ENCODE data around the gene C16orf96.

The C16orf96 gene

DNA sequence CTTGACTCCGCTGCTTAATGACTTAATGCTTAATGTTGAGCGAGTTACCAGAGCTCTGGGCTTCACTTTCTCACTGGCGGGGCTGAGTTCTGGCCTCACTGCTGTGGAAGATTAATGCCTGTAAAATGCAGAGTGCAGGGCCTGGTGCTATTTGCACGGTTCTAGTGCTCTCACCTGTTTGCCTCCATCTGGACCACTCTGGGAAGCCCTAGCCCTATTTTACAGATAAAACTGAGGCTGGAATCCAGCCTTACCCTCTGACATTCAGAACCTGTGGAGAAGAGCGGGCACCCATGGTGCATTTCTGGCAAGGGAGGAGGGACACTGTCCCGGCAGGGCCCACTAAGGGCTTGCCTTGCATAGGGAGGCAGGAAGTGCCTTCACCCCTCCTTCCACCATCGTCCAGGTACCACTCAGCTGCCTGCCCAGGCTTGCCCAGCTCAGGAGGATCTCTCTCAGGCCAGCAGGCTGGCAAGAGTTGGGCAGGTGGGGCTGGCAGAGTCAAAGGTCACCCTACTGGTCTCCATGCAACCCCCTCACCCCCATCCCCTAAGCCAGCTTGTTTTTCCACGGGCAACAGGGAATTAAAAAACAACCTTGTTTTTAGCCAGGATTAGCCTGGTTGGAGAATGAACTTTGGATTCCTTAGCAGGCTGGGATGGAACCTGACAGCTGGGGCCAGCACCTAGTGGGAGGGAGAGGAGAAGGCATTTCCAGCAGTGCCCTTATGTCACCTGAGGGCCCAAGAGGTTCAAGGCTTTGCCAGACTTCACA, 62.7 kb downstream of the C16orf96 start:
- no peak for DNase-seq (ENCODE audit: low spot score)

DNA sequence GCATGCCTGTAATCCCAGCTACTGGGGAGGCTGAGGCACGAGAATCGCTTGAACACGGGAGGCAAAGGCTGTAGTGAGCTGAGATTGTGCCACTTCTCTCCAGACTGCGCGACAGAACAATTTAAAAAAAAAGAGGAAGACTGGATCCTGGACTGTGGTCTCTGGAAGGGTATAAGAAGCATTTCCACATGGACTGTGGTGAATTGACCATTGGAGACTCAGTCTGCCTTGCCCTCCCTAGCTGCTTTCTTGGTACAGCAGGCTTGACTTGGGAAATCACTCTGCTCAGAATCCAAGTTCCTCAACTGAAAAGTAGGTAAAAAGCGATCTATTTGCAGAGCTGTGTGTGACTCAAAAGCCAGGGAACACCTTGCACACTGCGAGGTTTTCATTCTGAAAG, 67.5 kb downstream of the C16orf96 start:
- DNase-seq (ENCODE audit: low spot score): no peak

- peak; percentile 98 for DNase-seq (ENCODE audit: low spot score)
Measured at GRCh38 chr16:4624015-4624826, 68.1 kb downstream of the C16orf96 start, which contains the start of gene MGRN1. Gene MGRN1, plus strand, starts transcription at chr16:4624826. Its CDS starts 135 bp downstream, at chr16:4624961.

- peak; percentile 71 for DNase-seq (ENCODE audit: low spot score)
Measured at GRCh38 chr16:4624827-4625559, 68.9 kb downstream of the C16orf96 start.

DNA sequence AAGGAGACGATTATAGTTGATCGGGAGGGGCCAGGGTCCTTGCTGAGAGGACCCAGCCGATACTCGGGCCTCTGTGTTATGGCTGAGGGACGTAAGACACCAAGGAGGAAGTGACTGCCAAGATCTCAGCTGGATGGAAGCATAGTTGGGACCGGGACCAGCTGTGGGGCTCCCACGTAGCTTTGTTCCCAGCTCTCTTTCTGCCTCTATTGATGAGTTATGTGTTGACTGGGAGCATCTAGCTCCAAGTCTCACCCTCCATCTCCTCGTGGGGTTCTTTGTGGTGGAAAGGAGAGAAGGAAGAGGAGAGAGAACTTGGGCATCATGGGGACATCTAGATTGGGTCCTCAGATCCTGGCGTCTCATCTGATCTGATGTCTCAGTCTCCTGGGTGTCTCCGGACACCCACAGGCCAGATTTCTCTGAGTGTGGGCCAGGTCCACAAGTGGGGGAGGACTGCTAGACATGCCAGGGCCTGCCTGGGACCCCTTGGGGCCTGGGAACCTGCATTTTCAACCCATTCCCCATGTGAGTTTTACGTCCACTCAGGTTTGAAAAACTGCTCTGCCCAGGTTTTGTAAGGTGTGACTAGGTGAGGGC, 69.5 kb downstream of the C16orf96 start:
- DNase-seq (ENCODE audit: low spot score): peak; percentile 43

- DNase-seq (ENCODE audit: low spot score): no peak
Measured at GRCh38 chr16:4626396-4626795, 70.3 kb downstream of the C16orf96 start.

GRCh38 chr16:4628283-4628682, 72.1 kb downstream of the C16orf96 start:
- no peak for DNase-seq (ENCODE audit: low spot score)

DNA sequence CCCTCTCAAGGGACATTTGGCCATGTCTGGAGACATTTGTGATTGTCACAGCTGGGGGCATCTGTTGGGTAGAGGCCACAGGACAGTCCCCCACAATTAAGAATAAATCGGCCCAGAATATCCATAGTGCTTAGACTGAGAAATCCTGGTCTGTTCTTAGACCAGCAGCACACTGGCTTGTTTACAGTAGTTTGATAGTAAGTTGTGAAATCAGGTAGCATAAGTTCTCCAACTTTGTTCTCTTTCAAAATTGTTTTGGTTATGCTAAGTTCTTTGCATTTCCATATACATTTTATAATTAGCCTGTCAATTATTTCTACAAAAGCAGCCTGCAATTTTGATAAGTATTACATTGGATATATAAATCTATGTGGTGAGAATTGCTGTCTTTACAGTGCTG, 75.3 kb downstream of the C16orf96 start:
- DNase-seq (ENCODE audit: low spot score): no peak

DNA sequence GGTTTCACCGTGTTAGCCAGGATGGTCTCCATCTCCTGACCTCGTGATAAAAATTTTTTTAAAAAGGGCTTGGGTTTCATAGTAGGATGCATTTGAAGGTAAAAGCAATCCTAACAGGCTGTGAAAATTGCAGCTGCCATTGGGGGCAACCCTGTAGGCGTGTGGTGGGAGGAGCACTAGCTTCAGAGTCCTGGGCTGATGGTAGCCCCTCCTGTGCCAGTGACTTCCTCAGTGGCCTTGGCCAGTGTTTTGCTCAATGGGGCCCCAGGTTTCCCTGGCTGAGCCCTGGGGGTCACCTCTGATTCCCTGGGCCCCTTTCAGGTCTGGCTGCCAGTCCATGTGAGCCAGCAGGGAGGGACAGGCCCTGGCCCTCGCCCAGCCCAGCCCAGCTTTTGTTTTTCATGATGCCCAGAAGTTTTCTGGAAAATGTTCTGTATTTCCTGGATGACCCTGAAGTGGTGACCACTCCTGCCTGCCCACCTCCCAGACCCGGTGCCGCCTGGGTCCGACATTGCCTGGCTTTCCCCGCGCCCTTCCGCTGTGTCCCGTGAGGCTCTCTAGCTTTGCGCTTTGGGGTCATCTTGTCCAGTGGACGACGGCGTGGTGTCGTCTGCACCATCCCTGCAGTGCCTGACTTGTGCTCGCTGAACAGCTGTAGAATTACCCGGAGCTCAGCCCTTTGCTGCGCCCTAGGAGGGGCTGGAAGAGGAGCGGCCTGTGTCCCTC, 77.9 kb downstream of the C16orf96 start:
- no peak for DNase-seq (ENCODE audit: low spot score)

- DNase-seq (ENCODE audit: low spot score): no peak
Measured at GRCh38 chr16:4634768-4635167, 78.6 kb downstream of the C16orf96 start.

DNA sequence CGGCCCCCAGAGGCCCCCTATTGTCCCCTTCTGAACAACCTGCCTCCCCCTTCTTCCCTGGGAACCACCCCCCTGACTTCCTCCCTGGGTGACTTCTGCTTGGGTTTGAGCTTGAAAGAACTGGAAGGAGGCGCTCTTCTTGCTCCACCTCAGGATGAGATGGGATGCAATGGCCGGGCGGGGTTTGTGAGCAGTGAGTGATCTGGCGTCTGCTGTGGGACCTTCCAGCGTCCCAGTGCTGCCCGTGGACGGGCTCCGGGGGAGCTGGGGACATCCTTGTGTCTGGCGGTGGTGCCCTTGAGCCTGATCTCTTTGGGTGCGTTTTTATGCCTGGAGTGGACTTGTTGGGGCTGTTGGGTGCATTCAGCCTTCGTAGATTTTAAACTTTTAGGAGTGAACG, 80.1 kb downstream of the C16orf96 start:
- no peak for DNase-seq (ENCODE audit: low spot score)

DNA sequence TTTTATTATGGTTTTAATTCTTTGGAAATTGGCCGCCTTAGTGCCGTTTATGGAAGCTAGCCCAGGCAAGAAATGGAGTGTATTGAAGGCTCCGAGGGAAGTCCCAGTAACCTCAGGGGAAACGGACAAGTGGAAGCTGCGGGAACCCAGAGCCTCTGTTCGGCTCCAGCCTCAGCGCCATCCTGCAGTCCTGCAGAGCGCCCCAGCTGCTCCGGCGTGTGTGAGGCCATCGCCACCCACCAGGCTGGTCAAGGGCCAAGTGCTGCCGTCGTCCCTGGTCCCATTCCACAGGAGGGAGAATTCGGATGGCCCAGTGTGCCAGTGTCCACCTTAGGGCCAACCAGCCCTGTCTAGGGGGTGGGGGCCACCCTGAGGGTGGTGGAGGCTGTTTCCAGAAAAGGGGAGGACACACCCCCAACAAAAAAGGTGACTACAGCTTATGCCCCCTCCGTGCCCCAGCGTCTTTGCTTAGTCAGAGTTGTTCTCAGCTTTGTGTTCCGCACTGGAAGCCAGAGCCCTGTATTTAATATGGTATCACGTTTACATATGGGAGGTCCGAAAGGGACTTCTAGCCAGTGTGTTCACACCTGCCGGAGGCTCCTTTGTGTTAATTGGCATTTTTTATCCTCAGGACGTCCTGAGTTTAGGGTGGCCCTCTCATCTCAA, 81.5 kb downstream of the C16orf96 start:
- no peak for DNase-seq (ENCODE audit: low spot score)

- no peak for DNase-seq (ENCODE audit: low spot score)
Measured at GRCh38 chr16:4639899-4640509, 83.9 kb downstream of the C16orf96 start.

- DNase-seq (ENCODE audit: low spot score): no peak
Measured at GRCh38 chr16:4640572-4641305, 84.6 kb downstream of the C16orf96 start.

- no peak for DNase-seq (ENCODE audit: low spot score)
Measured at GRCh38 chr16:4641306-4641687, 85.2 kb downstream of the C16orf96 start.

DNA sequence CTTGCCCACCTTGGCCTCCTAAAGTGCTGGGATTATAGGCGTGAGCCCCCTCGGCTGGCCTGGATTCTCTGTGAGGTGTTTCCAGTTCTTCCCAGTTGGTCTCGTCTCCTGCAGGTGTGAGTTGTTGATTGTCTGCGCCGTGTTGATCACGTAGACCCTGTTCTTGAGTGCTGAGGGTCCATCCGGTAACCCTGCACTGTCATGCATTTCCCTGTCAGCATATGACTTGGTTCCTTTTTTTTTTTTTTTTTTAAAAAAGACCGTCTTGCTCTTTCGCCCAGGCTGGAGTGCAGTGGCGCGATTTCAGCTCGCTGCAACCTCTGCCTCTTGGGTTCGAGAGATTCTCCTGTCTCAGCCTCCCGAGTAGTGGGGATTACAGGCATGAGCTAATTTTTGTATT, 85.8 kb downstream of the C16orf96 start:
- no peak for DNase-seq (ENCODE audit: low spot score)

DNA sequence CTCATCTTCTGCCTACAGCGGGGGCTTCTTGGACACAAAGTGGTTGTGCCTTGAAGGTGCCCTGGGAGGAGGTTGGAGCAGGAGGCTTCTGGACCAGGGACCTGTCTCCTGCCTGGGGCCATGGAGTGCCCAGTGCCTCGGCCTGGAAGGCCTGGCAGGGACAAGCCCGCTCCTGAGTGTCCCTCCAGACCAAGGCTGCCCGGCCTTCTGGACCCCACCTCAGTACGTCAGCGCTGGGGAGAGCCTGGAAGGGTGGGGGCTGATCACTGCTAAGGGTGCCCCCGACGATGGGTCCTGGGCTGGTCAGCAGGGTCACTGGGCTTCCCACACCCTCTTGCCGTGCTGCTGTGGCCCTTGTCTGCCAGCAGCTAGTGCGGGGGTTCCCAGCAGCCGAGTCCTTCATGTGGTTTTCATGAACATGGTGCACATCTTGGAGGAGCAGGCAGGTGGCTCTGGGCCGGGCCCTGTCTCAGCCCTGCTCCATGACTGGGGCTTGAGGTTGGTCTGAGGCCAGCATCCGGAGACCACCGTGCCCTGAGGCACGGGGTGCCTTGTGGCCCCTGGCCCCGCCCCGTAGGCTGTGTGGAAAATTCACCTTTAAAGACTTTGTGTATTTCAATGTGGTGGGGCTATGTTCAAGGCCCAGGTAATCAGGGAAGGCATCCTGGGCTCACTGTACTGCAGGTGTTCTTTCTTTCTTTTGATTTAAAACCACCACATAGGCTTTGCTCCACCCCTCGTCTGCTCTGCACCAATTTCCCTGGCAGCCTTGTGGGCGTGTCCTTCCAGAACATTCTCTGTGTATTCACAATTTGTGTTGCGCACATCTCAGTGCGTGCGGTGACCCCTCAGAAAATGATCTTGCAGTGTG, 90.9 kb downstream of the C16orf96 start:
- no peak for DNase-seq (ENCODE audit: low spot score)

DNA sequence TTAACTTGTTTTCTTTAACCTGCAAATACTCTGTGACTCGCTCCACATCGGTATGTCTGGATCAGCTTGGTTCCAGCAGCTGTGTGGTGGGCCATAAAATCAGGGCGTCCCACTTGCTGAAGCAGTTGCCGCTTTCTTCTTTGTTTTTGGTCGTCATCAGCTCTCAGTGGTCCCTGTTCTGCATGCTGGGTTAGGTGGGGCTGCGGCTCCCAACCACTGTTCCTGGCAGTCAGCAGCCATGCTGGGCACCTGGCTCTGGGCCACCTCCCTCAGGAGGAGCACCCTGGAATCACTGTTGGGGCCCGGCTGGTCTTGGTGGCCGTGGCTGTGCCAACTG, 91.5 kb downstream of the C16orf96 start:
- no peak for DNase-seq (ENCODE audit: low spot score)

DNA sequence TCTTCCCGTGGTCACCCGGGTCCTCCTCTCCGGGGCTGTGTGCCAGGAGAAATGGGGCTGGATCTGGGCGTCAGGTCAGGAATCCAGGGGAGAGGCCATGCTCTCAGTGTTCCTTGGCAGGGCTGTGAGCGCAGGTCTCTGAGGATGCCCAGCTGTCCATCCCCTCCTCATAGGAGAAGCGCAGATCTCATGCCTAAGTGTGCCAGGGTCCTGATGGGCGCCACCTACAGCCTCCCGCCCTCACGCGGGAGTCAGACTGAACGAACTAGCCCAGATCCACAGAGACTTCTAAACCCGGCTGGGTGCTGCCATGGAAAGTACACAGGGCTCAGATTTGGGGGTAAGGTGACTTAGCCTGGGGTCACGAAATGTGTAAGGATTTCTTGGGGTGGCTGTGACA, 92.8 kb downstream of the C16orf96 start:
- DNase-seq (ENCODE audit: low spot score): no peak
